Mesothelial cell of epicardium (in vitro differentiated cells): ENCODE measurements around the gene DRICH1. TPM values are rescaled to one million over a fixed set of nuclear protein-coding genes. Genes with fewer than 3 reads are reported as not detected.

Experiments
- DNase-seq, 2 experiments: peaks; one replicate each; pipeline ENCODE4 v3.0.0; 2021; ENCODE audit warnings: low spot score in 2 of 2; ENCODE audit not compliant: unreplicated experiment in 2 of 2
- H3K27ac Mint-ChIP-seq: 2 replicates; pipeline ENCODE4 v1.8.0; 2021; ENCODE audit warnings: mixed read lengths
- H3K27me3 Mint-ChIP-seq: 2 replicates; pipeline ENCODE4 v1.8.0; 2021; ENCODE audit warnings: low read depth, mixed read lengths
- H3K36me3 Mint-ChIP-seq: 2 replicates; pipeline ENCODE4 v1.8.0; 2021; ENCODE audit warnings: mixed read lengths
- H3K4me1 Mint-ChIP-seq: 2 replicates; pipeline ENCODE4 v1.8.0; 2021; ENCODE audit warnings: mixed read lengths
- H3K4me3 Mint-ChIP-seq: 2 replicates; pipeline ENCODE4 v1.8.0; 2021; ENCODE audit warnings: mild to moderate bottlenecking, moderate library complexity, mixed read lengths
- H3K9me3 Mint-ChIP-seq: 2 replicates; pipeline ENCODE4 v1.8.0; 2021; ENCODE audit warnings: mixed read lengths
- CTCF ChIP-seq: fragments of 200-600 bp; sonication (generic); IDR thresholded peaks from one replicate; pipeline ENCODE4 v1.5.0; 2021; ENCODE audit warnings: antibody characterized with exemption; ENCODE audit not compliant: unreplicated experiment
- total RNA-seq: library from RNA; stranded (reverse); gene quantifications from 3 replicates; pipeline ENCODE4 v1.2.1, GENCODE V29; 2021

The DRICH1 gene
- total RNA-seq, 1 donor from 2014 or later = 0.65 TPM

GRCh38 chr22:23583153-23583552 is 49.0 kb downstream of the DRICH1 start:
- no peak overlapping the region for H3K4me3 Mint-ChIP-seq
- no peaks in the 10 kb centered on the region for H3K4me1 Mint-ChIP-seq
- peaks cover 2% of the 10 kb centered on the region for H3K27me3 Mint-ChIP-seq
- peaks cover 3% of the 10 kb centered on the region for H3K9me3 Mint-ChIP-seq
- TF ChIP-seq CTCF = no peak
- no peak overlapping the region for H3K27ac Mint-ChIP-seq
- H3K36me3 Mint-ChIP-seq = no peaks in the 10 kb centered on the region
- no peak for DNase-seq

- H3K4me1 Mint-ChIP-seq = no peaks in the 10 kb centered on the region
- TF ChIP-seq CTCF = no peak
- no peak for DNase-seq
Observed at GRCh38 chr22:23581260-23581650, 50.9 kb downstream of the DRICH1 start.

GRCh38 chr22:23580576-23581259 is 51.4 kb downstream of the DRICH1 start:
- no peak overlapping the region for H3K27ac Mint-ChIP-seq
- no peaks in the 10 kb centered on the region for H3K4me1 Mint-ChIP-seq
- H3K27me3 Mint-ChIP-seq = peaks cover 2% of the 10 kb centered on the region
- TF ChIP-seq CTCF = no peak
- no peak for DNase-seq
- H3K9me3 Mint-ChIP-seq = peaks cover under 1% of the 10 kb centered on the region
- no peaks in the 10 kb centered on the region for H3K36me3 Mint-ChIP-seq
- H3K4me3 Mint-ChIP-seq = no peak overlapping the region

More at GRCh38 chr22:23581260-23581650, 50.9 kb downstream of the DRICH1 start:
- Mint-ChIP-seq H3K9me3 (peaks cover 3% of the 10 kb centered on the region), H3K27ac (no peak overlapping the region), H3K36me3 (no peaks in the 10 kb centered on the region), H3K4me3 (no peak overlapping the region), H3K27me3 (peaks cover 2% of the 10 kb centered on the region)

- Mint-ChIP-seq H3K9me3 (no peaks in the 10 kb centered on the region), H3K4me1 (no peaks in the 10 kb centered on the region)
- TF ChIP-seq CTCF = no peak
Observed at GRCh38 chr22:23579870-23580575, 52.1 kb downstream of the DRICH1 start, which contains the start of gene IGLL1. Gene IGLL1, minus strand, starts transcription at chr22:23580290. Its CDS starts 100 bp downstream, at chr22:23580190.

GRCh38 chr22:23579280-23579679 is 52.8 kb downstream of the DRICH1 start:
- Mint-ChIP-seq H3K27me3 (peaks cover 2% of the 10 kb centered on the region), H3K27ac (no peak overlapping the region), H3K36me3 (no peaks in the 10 kb centered on the region), H3K9me3 (no peaks in the 10 kb centered on the region), H3K4me1 (peaks cover 2% of the 10 kb centered on the region), H3K4me3 (no peak overlapping the region)
- TF ChIP-seq CTCF = no peak
- no peak for DNase-seq

More at GRCh38 chr22:23579870-23580575, 52.1 kb downstream of the DRICH1 start, which contains the start of gene IGLL1:
- no peaks in the 10 kb centered on the region for H3K36me3 Mint-ChIP-seq
- DNase-seq = no peak
- H3K4me3 Mint-ChIP-seq = no peak within 1 kb of the TSS
- no peak within 1 kb of the TSS for H3K27ac Mint-ChIP-seq
- peaks cover 2% of the 10 kb centered on the region for H3K27me3 Mint-ChIP-seq
